Breast epithelium (tissue), 4 donors: ENCODE results near the gene ADH7. TPM values are rescaled to one million over a fixed set of nuclear protein-coding genes. Genes with fewer than 3 reads are reported as not detected.

ENCODE experiments used
- DNase-seq, 2 donors: peaks; one replicate each; pipeline ENCODE4 v3.0.0-alpha.2; 2019; ENCODE audit warnings: low spot score in 2 of 2
- H3K27ac ChIP-seq, 2 donors: fragments of 200-600 bp; sonication (generic) in 1 of 2; one replicate each; pipeline ENCODE4 v1.5.1; 2016 to 2019; ENCODE audit warnings: mild to moderate bottlenecking in 1 of 2
- H3K27me3 ChIP-seq, 2 donors: fragments of 200-600 bp; sonication (generic) in 1 of 2; one replicate each; pipeline versions ENCODE4 v1.5.1 to v1.6.0; 2017 to 2019; ENCODE audit warnings: control low read depth in 1 of 2, mild to moderate bottlenecking in 1 of 2
- H3K36me3 ChIP-seq: fragments of 200-600 bp; one replicate; pipeline ENCODE4 v1.5.1; 2019
- H3K4me1 ChIP-seq, 2 donors: fragments of 200-600 bp; sonication (generic); one replicate each; pipeline ENCODE4 v1.5.1; 2016 to 2019; ENCODE audit warnings: control low read depth in 1 of 2
- H3K4me3 ChIP-seq, 3 donors: fragments of 200-600 bp; sonication (generic); 1 replicate in 2 of 3; 2 replicates in 1 of 3; pipeline ENCODE4 v1.5.1; 2016 to 2019; ENCODE audit warnings: mild to moderate bottlenecking in 3 of 3, moderate library complexity in 2 of 3
- H3K9me3 ChIP-seq, 2 donors: fragments of 200-600 bp; sonication (generic) in 1 of 2; one replicate each; pipeline ENCODE4 v1.5.1; 2016 to 2019; ENCODE audit warnings: control low read depth in 1 of 2
- POLR2A ChIP-seq: fragments of 450-650 bp; IDR thresholded peaks from one replicate; pipeline ENCODE4 v1.6.1; 2016; ENCODE audit warnings: antibody characterized with exemption, mild to moderate bottlenecking, moderate library complexity
- POLR2AphosphoS5 ChIP-seq, 3 donors: sonication (generic); formaldehyde crosslinking; IDR thresholded peaks; one replicate each; pipeline ENCODE4 v1.6.1; 2017; ENCODE audit warnings: antibody characterized with exemption in 3 of 3
- intact Hi-C: fragments of 100-400 bp; cut with DNase I; formaldehyde crosslinking; loops from one replicate; pipeline ENCODE4 v1.15.1; 2023; ENCODE audit warnings: low total_unique reads
- total RNA-seq, 3 donors: library from RNA; depleted of rRNA; stranded (reverse); fragments of >200 nt; gene quantifications; one replicate each; pipeline ENCODE4 v1.1.0, GENCODE V29; 2016
- TF ChIP-seq, protein P1 (sequence below), 3 donors: fragments of 450-650 bp; IDR thresholded peaks; one replicate each; pipeline ENCODE4 v1.5.1; 2016 to 2017; ENCODE audit warnings: antibody characterized with exemption in 3 of 3, mild to moderate bottlenecking in 3 of 3, moderate library complexity in 3 of 3

Gene ADH7
- total RNA-seq, 3 donors from 2014 or later, result not detected

DNA sequence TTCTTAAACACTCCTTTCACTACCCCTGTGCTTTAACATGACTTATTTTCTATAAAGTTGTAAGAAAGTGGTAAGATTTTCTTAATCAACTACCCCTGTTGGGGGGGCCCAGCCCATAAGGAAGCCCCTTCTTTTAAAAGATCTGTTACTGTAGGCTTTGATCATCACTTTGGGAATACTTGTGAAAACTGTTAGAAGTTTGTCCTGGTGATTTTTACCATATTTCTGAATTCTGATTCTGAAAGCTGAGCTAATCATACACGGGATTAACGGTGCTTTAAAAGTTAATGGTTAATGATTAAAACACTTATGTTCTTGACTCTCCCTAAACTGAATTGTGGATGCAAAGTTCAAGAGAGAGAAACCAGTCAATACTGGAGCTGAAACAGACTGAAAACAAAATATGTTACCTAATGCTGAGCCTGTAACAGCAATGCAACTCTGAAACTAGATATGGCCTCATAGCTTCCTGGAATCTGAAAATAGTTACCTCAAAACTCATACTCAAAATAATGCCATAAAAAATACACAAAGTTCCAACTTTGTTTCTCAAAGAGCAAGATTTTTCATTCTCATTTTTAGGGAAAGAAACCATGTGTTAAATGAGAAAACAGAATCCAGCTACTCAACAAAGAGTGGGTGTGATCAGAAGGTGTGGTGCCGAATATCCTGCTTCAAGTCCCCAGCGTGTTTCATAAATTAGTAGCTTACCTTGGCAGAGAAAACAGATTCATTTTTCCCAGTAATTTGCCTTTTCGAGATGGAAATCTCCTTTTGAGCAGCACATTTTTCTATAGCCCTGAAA lies 31.6 kb downstream of the ADH7 start:
- intact Hi-C loops, result no loop called here
- H3K4me1 ChIP-seq, result no peaks in the 10 kb centered on the region
- DNase-seq, result no peak
- TF ChIP-seq POLR2A (no peak), POLR2AphosphoS5 (IDR thresholded peaks at IDR 0.05) (no peak)
- TF ChIP-seq, protein P1, sequence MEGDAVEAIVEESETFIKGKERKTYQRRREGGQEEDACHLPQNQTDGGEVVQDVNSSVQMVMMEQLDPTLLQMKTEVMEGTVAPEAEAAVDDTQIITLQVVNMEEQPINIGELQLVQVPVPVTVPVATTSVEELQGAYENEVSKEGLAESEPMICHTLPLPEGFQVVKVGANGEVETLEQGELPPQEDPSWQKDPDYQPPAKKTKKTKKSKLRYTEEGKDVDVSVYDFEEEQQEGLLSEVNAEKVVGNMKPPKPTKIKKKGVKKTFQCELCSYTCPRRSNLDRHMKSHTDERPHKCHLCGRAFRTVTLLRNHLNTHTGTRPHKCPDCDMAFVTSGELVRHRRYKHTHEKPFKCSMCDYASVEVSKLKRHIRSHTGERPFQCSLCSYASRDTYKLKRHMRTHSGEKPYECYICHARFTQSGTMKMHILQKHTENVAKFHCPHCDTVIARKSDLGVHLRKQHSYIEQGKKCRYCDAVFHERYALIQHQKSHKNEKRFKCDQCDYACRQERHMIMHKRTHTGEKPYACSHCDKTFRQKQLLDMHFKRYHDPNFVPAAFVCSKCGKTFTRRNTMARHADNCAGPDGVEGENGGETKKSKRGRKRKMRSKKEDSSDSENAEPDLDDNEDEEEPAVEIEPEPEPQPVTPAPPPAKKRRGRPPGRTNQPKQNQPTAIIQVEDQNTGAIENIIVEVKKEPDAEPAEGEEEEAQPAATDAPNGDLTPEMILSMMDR (IDR thresholded peaks at IDR 0.05), result no peak
- H3K4me3 ChIP-seq, result no peak overlapping the region
- H3K36me3 ChIP-seq, result no peaks in the 10 kb centered on the region
- H3K27me3 ChIP-seq, result no peaks in the 10 kb centered on the region
- H3K9me3 ChIP-seq, result no peaks in the 10 kb centered on the region
- H3K27ac ChIP-seq, result peak overlapping the region; percentile 74 to 83

DNA sequence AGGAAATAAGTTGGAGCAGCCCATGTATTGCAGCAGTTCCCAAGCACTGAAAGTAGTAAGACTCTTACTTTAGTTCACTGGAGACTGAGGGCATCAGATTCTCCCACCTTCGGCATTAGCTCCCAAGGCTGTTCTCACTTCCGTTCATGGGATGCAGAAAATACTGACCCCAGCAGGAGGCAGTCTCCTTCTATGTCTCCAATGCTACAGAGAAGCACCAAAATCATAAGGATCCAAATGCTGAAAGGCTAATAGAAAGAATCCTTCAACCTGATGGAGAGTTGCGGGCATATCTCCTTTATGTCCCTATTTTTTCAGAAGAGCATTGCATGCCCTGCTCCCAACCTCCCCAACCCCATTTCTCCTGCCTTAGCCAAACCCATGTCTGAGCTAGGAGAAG lies 32.4 kb downstream of the ADH7 start:
- no peaks in the 10 kb centered on the region for H3K36me3 ChIP-seq
- no peak overlapping the region for H3K4me3 ChIP-seq
- H3K4me1 ChIP-seq, result no peaks in the 10 kb centered on the region
- intact Hi-C loops, result no loop called here
- H3K27ac ChIP-seq, result peak overlapping the region; percentile 71 to 74
- no peaks in the 10 kb centered on the region for H3K27me3 ChIP-seq
- TF ChIP-seq, protein P1 (IDR thresholded peaks at IDR 0.05), result no peak
- TF ChIP-seq POLR2A, result no peak
- no peak for TF ChIP-seq POLR2AphosphoS5 (IDR thresholded peaks at IDR 0.05)
- no peak for DNase-seq
- peaks cover 0 to 3% of the 10 kb centered on the region in 2 donors for H3K9me3 ChIP-seq

DNA sequence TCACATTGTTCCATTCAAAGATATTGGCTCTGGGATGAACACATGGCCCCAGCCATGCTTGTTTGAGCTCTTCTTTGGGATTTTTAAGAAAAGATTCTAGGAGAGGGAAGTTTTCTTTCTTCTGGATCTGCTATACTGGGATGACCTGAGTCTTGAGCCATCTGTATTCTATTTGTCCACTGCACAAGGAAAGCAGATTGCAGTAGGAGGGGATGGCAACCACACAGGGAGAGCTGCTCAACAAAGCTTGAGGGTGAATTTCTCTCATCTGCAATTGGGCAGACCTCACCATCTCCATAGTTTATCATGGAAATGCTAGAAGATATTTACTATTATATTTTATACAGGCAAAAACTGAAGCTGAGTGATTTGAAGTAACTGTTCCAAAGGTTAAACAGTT lies 34.3 kb downstream of the ADH7 start:
- DNase-seq, result no peak
- no peak overlapping the region for H3K4me3 ChIP-seq
- intact Hi-C loops, result no loop called here
- no peaks in the 10 kb centered on the region for H3K27me3 ChIP-seq
- peaks cover 0 to 3% of the 10 kb centered on the region in 2 donors for H3K9me3 ChIP-seq
- H3K27ac ChIP-seq, result peak overlapping the region; percentile 33 to 71
- H3K36me3 ChIP-seq, result no peaks in the 10 kb centered on the region
- no peaks in the 10 kb centered on the region for H3K4me1 ChIP-seq
- no peak for TF ChIP-seq POLR2AphosphoS5 (IDR thresholded peaks at IDR 0.05)
- no peak for TF ChIP-seq POLR2A
- TF ChIP-seq, protein P1 (IDR thresholded peaks at IDR 0.05), result no peak

DNA sequence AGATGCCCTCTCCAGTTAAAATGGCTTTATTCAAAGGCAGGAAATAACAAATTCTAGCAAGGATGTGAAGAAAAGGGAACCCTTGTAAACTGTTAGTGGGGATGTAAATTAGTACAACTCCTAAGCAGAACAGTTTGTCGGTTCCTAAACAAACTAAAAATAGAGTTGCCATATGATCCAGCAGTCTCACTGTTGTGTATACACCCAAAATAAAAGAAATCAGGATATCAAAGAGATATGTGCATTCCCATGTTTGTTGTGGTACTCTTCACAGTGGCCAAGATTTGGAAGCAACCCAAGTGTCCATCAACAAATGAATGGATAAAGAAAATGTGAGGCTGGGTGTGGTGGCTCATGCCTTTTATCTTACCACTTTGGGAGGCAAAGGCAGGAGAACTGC lies 36.1 kb downstream of the ADH7 start:
- H3K27ac ChIP-seq, result no peak overlapping the region
- TF ChIP-seq POLR2A, result no peak
- TF ChIP-seq, protein P1 (IDR thresholded peaks at IDR 0.05), result no peak
- TF ChIP-seq POLR2AphosphoS5 (IDR thresholded peaks at IDR 0.05), result no peak

DNA sequence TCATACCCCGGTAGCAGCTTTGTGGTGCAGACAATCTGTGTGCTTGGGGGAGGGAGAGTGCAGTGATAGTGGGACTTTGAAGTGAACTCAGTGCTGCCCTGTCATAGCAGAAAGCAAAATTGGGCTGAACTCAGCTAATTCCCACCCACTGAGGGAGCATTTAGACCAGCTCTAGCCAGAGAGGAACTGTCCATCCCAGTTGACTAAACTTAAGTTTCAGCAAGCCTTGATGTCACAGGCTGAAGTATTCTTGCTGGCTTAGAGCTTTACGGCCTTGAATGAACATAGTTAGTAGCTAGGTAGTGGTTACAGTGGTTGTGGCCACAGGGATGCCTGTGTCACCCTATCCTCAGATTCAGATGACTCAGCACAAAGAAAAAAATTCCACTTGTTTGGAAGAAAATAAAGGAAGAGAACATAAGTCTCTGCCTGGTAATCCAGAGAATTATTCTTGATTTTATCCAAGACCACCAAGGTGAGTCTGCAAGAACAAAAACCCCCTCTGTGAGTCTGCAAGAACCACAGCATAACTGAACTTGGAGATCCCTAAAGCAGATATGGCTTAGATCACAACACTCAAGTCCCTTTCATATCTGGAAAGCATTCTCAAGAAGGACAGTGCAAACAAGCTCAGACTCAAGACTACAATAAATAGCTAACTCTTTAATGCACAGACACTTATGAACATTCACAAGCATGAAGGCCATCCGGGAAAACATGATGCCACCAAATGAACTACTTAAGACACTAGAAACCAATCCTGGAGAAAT lies 39.4 kb downstream of the ADH7 start:
- H3K36me3 ChIP-seq, result no peaks in the 10 kb centered on the region
- peak overlapping the region; percentile 61 to 88 for H3K27ac ChIP-seq
- no peaks in the 10 kb centered on the region for H3K27me3 ChIP-seq
- H3K4me1 ChIP-seq, result no peaks in the 10 kb centered on the region
- no peak for DNase-seq
- H3K9me3 ChIP-seq, result peaks cover 0 to 15% of the 10 kb centered on the region in 2 donors
- H3K4me3 ChIP-seq, result no peak overlapping the region
- intact Hi-C loops, result no loop called here
- TF ChIP-seq POLR2A (no peak), POLR2AphosphoS5 (IDR thresholded peaks at IDR 0.05) (no peak)
- TF ChIP-seq, protein P1 (IDR thresholded peaks at IDR 0.05), result no peak

More for the DNA sequence above, 36.1 kb downstream of the ADH7 start:
- Histone ChIP-seq H3K9me3 (peaks cover 0 to 3% of the 10 kb centered on the region in 2 donors), H3K27me3 (no peaks in the 10 kb centered on the region), H3K4me3 (no peak overlapping the region), H3K36me3 (no peaks in the 10 kb centered on the region), H3K4me1 (no peaks in the 10 kb centered on the region)
- no peak for DNase-seq
- intact Hi-C loops, result no loop called here
